ENCODE results near the gene CENPX.

GRCh38 chr17:81976332-81977210 is 46.1 kb downstream of the CENPX start:
- TF ChIP-seq, protein P1, sequence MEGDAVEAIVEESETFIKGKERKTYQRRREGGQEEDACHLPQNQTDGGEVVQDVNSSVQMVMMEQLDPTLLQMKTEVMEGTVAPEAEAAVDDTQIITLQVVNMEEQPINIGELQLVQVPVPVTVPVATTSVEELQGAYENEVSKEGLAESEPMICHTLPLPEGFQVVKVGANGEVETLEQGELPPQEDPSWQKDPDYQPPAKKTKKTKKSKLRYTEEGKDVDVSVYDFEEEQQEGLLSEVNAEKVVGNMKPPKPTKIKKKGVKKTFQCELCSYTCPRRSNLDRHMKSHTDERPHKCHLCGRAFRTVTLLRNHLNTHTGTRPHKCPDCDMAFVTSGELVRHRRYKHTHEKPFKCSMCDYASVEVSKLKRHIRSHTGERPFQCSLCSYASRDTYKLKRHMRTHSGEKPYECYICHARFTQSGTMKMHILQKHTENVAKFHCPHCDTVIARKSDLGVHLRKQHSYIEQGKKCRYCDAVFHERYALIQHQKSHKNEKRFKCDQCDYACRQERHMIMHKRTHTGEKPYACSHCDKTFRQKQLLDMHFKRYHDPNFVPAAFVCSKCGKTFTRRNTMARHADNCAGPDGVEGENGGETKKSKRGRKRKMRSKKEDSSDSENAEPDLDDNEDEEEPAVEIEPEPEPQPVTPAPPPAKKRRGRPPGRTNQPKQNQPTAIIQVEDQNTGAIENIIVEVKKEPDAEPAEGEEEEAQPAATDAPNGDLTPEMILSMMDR (IDR thresholded peaks at IDR 0.05; ENCODE audit: poor library complexity), result no peak
- TF ChIP-seq EZH2 (IDR thresholded peaks at IDR 0.05; ENCODE audit: borderline replicate concordance) (no peak), EZH2phosphoT487 (IDR thresholded peaks at IDR 0.05; ENCODE audit: low read depth, severe bottlenecking, unreplicated experiment) (no peak)
